ENCODE measurements around the gene CHST7.
"Not testable (repeated sequence)": the region's sequence is repeated elsewhere in the genome, so short reads cannot be mapped to it uniquely, and the experiment has no call there.

Gene CHST7, protein sequence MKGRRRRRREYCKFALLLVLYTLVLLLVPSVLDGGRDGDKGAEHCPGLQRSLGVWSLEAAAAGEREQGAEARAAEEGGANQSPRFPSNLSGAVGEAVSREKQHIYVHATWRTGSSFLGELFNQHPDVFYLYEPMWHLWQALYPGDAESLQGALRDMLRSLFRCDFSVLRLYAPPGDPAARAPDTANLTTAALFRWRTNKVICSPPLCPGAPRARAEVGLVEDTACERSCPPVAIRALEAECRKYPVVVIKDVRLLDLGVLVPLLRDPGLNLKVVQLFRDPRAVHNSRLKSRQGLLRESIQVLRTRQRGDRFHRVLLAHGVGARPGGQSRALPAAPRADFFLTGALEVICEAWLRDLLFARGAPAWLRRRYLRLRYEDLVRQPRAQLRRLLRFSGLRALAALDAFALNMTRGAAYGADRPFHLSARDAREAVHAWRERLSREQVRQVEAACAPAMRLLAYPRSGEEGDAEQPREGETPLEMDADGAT

DNA sequence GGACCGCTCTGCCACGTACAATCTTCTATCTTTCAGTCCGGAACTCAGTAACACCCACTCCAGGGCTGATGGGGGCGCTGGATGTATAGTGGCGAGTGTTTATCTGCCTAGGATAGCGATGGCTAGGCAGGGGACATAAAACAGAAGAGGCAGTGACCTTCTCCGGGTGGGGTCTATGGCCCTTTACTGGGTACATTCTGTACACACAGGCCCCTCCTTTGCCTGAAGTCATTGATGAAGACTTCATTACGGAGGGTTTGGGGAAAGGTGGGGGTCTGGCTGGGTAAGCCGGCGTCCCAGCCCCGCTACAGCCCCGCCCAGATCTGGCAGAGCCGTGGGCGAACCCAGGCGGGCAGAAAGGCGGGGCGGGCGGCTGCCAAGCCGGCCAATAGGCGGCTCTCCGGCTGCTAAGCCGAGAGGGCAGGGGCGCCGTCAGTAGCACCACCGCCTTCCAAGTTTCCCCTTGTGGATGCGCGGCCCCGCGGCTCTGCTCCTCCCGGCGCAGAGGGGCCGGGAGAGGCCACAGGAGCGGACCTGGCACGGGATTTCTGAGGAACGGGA, at the start of gene CHST7:
TSS of gene CHST7 (plus strand) at position 435 of the 561 bp plus-strand sequence. CDS start 167 bp downstream, outside the sequence.
- Histone ChIP-seq H3K4me3 (peak within 1 kb of the TSS; percentile 37 to 64 (median 53)), H3K27ac (peak within 1 kb of the TSS in 18 of 21 experiments; percentile 3 to 75 (median 44))

DNA sequence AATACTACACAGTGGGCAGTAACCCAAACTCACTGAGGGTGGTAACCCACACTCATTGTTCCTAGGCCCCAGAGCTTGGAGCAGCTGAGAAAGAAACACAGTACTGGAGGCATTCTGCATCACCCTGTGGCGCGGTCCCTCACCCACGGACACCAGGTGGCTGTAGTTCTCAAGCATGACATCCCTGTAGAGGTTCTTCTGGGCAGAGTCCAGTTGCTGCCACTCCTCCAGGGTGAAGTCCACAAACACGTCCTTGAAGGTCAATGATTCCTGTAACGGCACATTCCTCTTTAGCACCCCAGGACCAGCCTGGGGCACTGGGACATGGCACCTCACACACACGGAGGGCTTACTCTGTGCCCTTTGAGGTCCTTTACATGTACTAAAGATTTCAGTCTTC, 44.9 kb upstream of the CHST7 start:
- H3K4me3 ChIP-seq, H3K27ac ChIP-seq: not testable (repeated sequence)

DNA sequence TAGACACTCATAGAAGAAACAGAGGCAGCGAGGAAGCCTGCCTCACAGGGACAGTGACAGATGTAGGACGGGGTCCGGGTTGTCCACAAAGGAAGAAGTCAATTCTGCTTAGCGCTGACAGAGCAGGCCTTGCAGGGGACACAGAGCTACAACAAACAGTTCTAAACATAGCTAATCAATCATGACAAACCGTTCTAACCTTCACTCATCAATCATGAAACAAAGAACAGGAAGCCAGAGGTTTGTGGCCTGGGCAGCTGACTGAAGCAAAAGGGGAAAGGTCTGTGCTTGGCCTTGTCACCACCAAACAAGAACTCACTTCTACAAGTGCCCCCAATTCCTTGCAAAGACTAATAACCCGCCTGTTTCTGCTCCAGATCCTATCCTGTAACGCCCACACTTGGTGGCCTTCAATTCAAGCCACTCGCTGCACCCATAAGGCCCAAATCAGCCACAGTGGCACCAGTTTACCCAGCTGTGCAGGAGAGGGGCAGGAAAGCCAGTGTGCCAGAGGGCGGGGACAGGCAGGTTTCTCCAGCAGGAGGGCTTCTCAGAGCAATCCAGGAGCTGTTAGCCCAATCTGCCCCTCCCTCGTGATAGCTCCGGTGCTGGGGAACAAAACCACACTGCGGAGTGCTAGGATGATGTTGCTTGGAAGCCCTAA, 43.7 kb upstream of the CHST7 start:
- not testable (repeated sequence) for H3K4me3 ChIP-seq, H3K27ac ChIP-seq

DNA sequence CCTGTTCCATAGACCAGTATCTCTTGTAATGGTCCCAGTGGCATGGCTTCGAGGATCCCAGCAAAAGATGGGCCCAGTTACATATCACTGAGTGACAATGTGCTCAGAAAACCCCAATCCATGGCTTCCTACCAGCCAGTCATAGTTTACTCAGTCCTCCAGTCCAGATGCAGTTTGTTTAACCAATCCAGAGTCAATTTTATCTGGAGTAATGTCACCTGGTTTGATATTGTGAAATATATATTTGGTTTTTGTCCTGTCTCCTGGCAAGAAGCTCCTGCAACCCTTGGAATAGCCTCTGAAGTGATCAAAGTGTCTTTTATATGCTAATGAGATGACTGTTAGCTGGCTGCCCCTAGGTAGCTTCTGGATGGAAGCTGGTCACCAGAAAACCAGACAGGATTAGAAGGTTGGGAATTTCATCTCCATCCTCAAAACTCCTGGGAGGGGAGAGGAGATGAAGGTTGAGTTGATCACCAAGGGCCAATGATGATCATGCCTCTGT, 43.1 kb upstream of the CHST7 start:
- H3K4me3 ChIP-seq, H3K27ac ChIP-seq: not testable (repeated sequence)

DNA sequence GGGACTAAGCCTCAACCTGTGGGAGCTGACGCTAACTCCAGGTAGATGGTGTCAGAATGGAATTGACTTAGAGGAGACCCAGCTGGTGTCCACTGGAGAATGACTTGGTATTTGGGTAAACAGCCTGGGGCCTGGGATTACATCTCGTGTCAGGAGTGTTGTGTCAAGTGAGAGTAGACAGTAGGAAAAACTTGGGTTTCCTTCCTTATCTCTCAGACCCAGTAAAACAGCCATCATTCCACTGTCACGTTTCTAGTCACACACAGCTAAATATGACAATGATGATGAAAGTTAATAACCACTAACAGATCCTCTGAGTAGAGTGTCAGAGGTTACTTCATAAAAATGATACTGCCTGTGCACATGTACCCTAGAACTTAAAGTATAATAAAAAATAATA, 42.1 kb upstream of the CHST7 start:
- Histone ChIP-seq H3K27ac (no peak overlapping the region), H3K4me3 (no peak overlapping the region)

DNA sequence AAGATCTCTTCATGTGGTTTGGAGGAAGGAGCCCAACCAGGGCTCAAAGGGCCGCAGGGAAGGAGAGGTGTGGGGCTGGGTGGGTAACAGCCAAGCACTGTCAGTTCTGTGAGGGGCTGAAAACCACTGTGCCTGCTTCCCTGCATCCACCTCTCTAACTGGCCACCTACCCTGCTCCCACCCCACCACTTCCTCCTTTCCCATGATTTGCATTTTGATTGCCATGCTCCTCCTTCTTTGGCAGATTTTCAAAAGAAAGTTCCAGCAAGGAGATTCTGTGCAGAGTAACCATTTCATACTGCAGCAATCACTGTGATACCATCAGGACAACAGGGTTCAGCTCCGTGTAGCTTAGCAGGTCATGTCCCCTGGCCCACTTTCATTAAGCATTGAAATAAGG, 30.1 kb upstream of the CHST7 start:
- H3K4me3 ChIP-seq: no peak overlapping the region
- H3K27ac ChIP-seq: no peak overlapping the region

DNA sequence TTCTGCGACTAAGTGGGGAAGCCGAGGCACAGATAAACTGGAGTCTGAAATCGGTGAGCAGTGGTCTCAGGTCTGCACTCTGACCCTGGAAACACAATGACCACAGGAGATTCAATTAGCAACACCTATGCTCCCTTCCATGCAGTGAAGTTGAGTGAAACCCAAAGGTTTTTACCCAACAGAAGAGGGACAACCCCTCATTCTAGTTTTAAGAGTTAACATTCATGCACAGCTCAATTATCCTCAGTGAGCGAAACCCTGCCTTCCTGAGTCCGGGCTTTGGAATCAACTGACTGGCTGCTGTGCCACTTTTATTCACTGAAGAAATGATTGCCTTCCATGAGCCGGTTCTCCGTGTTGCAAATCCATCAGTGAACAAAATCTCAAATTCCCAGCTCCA, 29.0 kb upstream of the CHST7 start:
- Histone ChIP-seq H3K27ac (peak overlapping the region in 19 of 21 experiments; percentile 22 to 93 (median 85)), H3K4me3 (peak overlapping the region; percentile 48 to 73 (median 68))

DNA sequence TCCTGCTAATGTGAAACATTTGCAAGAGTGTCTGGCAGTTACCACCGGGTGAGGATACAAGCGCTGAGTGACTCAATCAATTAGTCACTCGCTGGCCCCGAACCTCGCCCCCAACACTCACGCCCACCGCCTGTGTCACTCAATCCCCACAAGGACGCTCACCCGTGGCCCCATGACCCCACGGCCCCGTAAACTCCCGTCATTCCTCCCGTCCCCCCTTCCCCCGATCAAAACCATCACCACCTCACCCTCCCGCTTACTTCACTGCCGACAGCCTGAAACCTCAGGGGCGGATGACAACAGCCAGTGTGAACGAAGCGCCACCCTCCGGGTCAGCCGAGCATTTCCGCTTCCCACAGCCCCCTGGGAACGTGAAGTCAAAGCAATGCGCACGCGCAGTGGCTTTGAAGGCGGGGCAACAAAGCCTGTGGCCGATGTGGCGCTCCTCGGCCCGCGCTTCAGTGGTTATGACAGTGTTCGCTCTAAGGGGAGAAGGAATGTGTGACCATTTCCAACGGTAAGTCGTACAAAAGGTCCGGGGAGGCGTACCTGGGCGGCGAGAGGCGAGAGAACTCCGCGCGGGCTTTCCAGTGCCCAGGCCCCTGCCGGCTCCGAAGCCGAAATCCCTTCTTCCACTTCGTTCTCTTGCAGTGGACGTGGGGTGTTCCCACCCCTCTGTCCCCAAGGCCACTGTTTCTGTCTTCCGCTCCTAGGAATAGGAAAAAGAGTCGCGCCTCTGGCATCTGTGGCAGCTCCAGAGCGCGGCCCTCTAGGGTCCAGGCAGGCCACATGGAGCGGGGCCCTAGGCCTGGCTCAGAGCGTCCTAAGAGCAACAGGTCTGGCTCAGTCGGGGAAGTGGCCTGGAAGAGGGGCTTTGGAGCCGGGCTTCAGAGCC, 28.2 kb upstream of the CHST7 start, which contains the start of gene ZNF674:
TSS of gene ZNF674 (minus strand) at position 311 of the 895 bp plus-strand sequence. CDS start 3,334 bp downstream, outside the sequence.
- peak within 1 kb of the TSS; percentile 48 to 73 (median 68) for H3K4me3 ChIP-seq
- peak within 1 kb of the TSS; percentile 57 to 93 (median 86) for H3K27ac ChIP-seq

DNA sequence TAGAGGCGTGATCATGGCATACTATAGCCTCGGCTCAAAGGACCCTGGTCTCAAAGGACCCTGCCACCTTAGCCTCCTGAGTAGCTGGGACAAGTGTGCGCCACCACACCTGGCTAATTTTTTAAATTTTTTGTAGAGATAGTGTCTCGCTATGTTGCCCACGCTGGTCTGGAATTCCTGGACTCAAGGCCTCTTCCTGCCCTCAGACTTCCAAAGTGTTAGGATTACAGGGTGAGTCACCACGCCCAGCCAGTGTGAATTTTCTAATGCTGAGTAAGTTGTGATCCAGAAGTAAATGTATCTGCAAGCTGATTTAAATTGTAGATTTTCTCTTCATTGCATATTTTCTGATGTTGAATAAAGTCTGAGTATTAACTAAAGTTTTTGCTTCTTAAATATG, 25.7 kb upstream of the CHST7 start:
- no peak overlapping the region for H3K4me3 ChIP-seq
- H3K27ac ChIP-seq: no peak overlapping the region

DNA sequence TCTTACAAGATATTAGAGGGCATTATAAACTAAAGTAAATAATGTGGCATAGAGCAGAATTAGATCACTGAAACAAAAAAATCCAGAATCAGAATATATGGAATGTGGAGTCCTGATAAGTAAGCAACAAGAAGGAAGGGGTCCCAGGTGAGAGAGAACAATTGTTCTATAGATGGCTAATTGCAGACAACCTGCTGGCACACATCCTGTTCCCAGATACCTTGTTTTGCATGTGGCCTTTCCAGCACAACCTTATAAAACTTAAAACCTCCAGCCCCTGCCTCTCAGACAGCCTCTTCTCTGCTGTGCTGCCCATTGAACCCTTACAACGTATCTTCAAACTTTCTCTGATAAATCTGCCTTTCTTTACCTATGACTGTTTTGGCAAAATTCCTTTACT, 23.7 kb upstream of the CHST7 start:
- Histone ChIP-seq H3K27ac (no peak overlapping the region), H3K4me3 (no peak overlapping the region)

DNA sequence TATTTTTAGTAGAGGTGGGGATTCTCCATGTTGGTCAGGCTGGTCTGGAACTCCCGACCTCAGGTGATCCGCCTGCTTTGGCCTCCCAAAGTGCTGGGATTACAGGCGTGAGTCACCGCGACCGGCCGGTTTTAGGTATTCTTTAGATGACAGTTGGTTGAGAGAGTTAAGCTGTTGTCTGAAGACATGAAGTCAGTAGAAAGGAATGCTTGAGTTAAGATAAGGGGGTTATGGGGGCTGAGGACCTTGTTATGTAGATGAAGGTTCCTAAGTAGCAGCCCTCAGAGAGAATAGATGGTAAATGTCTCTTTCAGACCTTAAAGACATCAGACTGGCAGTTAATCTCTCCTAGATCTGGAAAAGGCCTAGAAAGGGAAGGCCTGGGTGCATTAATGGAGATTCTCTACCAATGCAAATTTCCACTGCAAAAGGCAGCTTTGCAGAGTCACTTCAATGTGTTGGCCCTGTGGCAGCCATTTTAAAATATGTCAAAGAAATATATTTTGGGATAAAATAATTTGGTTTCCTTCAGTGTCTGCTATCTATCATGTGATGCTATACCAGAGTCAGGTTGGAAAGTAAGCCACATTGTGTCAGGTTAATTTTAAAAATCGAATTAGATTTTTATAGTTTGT, 22.0 kb upstream of the CHST7 start:
- Histone ChIP-seq H3K4me3 (no peak overlapping the region), H3K27ac (no peak overlapping the region)

DNA sequence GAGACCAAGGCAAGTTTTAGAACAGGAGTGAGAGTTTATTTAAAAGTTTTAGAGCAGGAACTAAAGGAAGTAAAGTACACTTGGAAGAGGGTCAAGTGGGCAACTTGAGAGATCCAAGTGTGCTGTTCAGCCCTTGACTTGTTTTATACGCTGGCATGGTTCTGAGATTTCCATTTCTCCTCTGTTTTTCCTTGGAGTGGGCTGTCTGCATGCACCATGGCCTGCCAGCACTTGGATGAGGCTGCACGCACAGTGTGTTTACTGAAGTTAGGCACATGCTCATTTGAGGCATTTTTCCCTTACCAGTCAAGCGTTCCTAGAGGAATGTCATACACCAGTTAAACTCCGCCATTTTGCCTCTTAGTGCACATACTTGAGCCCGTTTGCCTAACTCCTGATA, 19.6 kb upstream of the CHST7 start:
- no peak overlapping the region for H3K4me3 ChIP-seq
- no peak overlapping the region for H3K27ac ChIP-seq

DNA sequence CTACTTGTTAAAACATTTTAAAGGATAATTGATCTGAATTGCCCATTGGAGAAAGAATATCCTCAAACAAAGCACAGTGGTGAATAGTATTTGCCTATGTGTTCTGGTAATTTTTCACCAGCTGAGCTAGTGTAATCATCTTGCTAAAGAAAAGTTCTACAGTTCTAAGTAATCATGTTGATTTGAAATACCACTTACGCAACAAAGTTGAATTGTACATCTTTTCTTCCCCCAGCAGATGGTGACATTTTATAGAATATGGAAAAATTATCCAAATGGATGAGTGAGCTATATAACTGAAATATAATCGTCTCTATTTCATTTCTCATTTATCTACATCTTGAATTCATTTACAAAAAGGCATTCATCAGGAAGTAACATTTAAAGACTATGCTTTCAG, 18.6 kb upstream of the CHST7 start:
- Histone ChIP-seq H3K4me3 (no peak overlapping the region), H3K27ac (no peak overlapping the region)

DNA sequence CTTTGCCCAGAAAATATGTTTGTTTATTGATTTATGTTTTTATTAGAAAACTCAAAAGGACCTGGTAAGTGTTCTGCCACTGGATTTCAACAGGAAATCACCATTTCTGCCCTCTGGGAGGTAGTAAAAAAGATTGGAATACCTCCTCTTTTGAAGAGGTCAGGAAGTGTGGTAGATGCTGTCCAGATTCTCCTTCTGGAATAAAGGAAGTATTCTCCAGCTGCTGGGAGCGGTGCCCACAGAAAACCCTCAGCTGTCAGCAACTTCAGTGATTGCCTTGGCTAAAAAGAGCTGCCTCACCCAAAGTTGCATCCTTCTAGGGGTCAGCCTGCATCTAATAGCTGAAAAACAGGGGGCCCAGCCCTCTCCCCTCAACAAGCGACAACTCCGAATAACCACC, 14.5 kb upstream of the CHST7 start:
- Histone ChIP-seq H3K4me3 (no peak overlapping the region), H3K27ac (no peak overlapping the region)

DNA sequence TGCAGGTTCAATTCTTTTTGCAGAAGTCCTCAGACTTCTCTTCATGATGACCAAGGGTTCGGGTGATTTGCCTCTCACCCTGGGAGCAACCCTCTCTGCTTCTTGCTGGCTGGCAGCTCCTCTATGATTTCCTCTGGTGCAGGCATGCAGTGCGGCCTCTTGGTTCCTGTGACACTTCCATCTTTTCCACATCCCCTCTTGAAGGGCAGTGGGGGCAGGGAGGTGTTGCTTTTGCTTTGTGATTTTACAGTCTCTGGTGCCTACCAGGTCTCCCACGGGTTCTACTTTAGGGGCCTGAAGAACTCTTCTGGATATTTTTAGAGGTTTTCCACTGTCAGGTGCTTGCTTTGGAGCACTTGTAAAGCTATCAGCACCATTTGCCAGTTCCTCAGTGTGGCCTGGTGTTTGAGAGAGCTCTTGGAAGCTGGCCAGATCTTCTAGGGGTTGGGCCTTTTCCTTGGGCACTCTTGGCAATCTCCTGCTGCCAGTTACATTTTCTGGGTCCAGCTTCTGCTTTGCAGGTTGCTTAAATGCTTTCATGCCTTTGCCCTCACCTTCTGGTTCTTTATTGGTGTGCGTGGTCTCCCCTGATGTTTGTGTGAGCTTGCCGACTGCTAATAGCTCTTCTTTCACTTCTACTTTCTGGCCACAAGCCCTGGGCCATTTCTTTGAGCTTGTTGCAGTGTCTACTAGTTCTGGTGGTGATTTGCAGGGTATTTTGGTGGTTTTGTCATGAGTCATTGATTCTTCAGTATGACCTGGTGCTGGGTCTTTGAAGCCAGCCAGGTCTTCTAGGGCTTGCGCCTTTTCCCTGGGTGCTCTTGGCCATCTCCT, 11.5 kb upstream of the CHST7 start:
- H3K4me3 ChIP-seq: no peak overlapping the region
- H3K27ac ChIP-seq: peak overlapping the region in 1 of 21 experiments; percentile 6

DNA sequence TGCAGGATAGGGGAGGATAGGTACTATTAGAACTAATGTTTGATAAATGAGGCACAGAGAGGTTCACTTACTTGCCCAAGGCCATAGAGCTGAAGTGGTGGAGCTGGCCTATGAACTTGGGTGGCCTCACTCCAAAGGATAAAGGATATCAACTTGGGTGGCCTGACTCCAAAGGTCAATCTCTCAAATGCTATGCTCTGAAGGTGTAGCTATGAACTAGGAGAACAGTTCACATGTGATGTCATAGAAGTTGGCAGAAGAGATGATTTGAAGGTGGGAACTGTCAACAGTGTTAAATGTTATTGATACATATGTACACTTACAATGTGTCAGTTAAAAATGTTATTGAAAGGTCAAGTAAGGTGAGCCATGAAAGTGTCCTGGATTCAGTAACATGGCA, 6.2 kb upstream of the CHST7 start:
- Histone ChIP-seq H3K27ac (no peak overlapping the region), H3K4me3 (no peak overlapping the region)

DNA sequence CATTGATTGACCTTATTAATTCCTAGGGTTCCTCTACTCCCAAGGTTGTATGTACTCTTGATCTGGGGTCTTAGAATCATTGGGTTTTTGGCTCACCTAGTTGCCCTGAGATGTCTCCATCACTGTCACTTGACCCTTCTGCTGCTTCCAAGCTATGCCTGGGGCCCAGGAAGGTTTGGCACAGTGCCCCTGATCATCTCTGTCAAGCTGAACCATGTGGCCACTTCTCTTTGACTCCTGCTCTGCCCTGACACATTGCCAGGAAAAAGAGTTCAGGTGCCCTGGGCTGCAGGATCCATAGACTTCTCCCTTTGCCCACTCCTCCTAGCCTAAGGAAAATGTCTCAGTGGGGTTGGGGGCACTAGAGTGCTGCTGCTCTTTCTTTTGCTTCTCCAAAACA, 3.9 kb upstream of the CHST7 start:
- Histone ChIP-seq H3K4me3 (no peak overlapping the region), H3K27ac (no peak overlapping the region)
